Esophagus muscularis mucosa (tissue), 4 donors: ENCODE data around the gene IGLL1. TPM values are rescaled to one million over a fixed set of nuclear protein-coding genes. Genes with fewer than 3 reads are reported as not detected.
"Not testable (repeated sequence)": the region's sequence is repeated elsewhere in the genome, so short reads cannot be mapped to it uniquely, and the experiment has no call there.

Experiments used
- DNase-seq: peaks from one replicate; pipeline ENCODE4 v3.0.0-alpha.2; 2017; ENCODE audit errors: extremely low spot score
- H3K27ac ChIP-seq, 4 donors: fragments of 200-600 bp; sonication (generic); replicated peaks in 1 of 4; 1 replicate in 3 of 4; 2 replicates in 1 of 4; pipeline ENCODE4 v1.5.1; 2016 to 2019; ENCODE audit warnings: mild to moderate bottlenecking in 1 of 4
- H3K27me3 ChIP-seq, 4 donors: fragments of 200-600 bp; sonication (generic); one replicate each; pipeline versions ENCODE4 v1.5.1 to v1.6.0; 2016 to 2019
- H3K36me3 ChIP-seq, 4 donors: fragments of 200-600 bp; sonication (generic); one replicate each; pipeline ENCODE4 v1.5.1; 2016 to 2019
- H3K4me1 ChIP-seq, 4 donors: fragments of 200-600 bp; sonication (generic); one replicate each; pipeline ENCODE4 v1.5.1; 2016 to 2019
- H3K4me3 ChIP-seq, 4 donors: fragments of 200-600 bp; sonication (generic); 1 replicate in 2 of 4; 2 replicates in 2 of 4; pipeline ENCODE4 v1.5.1; 2016 to 2019; ENCODE audit warnings: mild to moderate bottlenecking in 4 of 4, moderate library complexity in 1 of 4
- H3K9me3 ChIP-seq, 4 donors: fragments of 200-600 bp; sonication (generic); 1 replicate in 3 of 4; 2 replicates in 1 of 4; pipeline ENCODE4 v1.5.1; 2016 to 2019
- CTCF ChIP-seq, 3 experiments: fragments of 200-600 bp in 2 of 3; fragments of 450-650 bp in 1 of 3; sonication (generic) in 2 of 3; IDR thresholded peaks; one replicate each; pipeline ENCODE4 v1.5.1; 2017 to 2019; ENCODE audit warnings: antibody characterized with exemption in 3 of 3, mild to moderate bottlenecking in 2 of 3, moderate library complexity in 1 of 3
- EP300 ChIP-seq: sonication (generic); formaldehyde crosslinking; IDR thresholded peaks from one replicate; pipeline ENCODE4 v1.6.1; 2017; ENCODE audit warnings: antibody characterized with exemption
- POLR2A ChIP-seq: fragments of 450-650 bp; IDR thresholded peaks from one replicate; pipeline ENCODE4 v1.6.1; 2017; ENCODE audit warnings: antibody characterized with exemption, moderate library complexity, mild to moderate bottlenecking, low read depth
- POLR2AphosphoS5 ChIP-seq, 2 donors: sonication (generic); formaldehyde crosslinking; IDR thresholded peaks; one replicate each; pipeline ENCODE4 v1.6.1; 2017; ENCODE audit warnings: antibody characterized with exemption in 2 of 2
- WGBS: methylation state at CpG from one replicate; pipeline ENCODE4 v1.1.5; 2018; 5-methylcytosine and 5-hydroxymethylcytosine counted together
- intact Hi-C: fragments of 100-400 bp; cut with DNase I; formaldehyde crosslinking; loops from one replicate; pipeline ENCODE4 v1.15.1; 2023
- total RNA-seq, 4 donors: library from RNA; depleted of rRNA; stranded (reverse); fragments of >200 nt; gene quantifications; one replicate each; pipeline versions ENCODE4 v1.1.0 to v1.2.1, GENCODE V29; 2016

Gene IGLL1
- total RNA-seq: not detected

GRCh38 chr22:23579870-23580575 is at the start of gene IGLL1:
Gene IGLL1 (minus strand): TSS chr22:23580290. CDS start chr22:23580190, 100 bp downstream.
- Histone ChIP-seq H3K9me3 (no peaks in the 10 kb centered on the region), H3K4me1 (no peaks in the 10 kb centered on the region), H3K36me3 (no peaks in the 10 kb centered on the region), H3K27me3 (peaks cover 0 to 15% (median 0%) of the 10 kb centered on the region in 4 donors), H3K4me3 (no peak within 1 kb of the TSS), H3K27ac (no peak within 1 kb of the TSS)
- intact Hi-C loops: no loop called here
- WGBS: 78% methylated on average over 9 of the region's 12 CpGs
- TF ChIP-seq EP300 (no peak), CTCF (IDR thresholded peaks at IDR 0.05) (no peak), POLR2A (no peak), POLR2AphosphoS5 (IDR thresholded peaks at IDR 0.05) (no peak)
- DNase-seq: no peak

GRCh38 chr22:23628056-23628743 is 48.1 kb upstream of the IGLL1 start:
- H3K27ac ChIP-seq, H3K27me3 ChIP-seq, DNase-seq, H3K4me1 ChIP-seq, H3K9me3 ChIP-seq, H3K4me3 ChIP-seq, intact Hi-C loops: not testable (repeated sequence)
- WGBS: 91% methylated on average over 3 of the region's 6 CpGs
- peaks cover 0 to 10% (median 0%) of the 10 kb centered on the region in 4 donors for H3K36me3 ChIP-seq

DNA sequence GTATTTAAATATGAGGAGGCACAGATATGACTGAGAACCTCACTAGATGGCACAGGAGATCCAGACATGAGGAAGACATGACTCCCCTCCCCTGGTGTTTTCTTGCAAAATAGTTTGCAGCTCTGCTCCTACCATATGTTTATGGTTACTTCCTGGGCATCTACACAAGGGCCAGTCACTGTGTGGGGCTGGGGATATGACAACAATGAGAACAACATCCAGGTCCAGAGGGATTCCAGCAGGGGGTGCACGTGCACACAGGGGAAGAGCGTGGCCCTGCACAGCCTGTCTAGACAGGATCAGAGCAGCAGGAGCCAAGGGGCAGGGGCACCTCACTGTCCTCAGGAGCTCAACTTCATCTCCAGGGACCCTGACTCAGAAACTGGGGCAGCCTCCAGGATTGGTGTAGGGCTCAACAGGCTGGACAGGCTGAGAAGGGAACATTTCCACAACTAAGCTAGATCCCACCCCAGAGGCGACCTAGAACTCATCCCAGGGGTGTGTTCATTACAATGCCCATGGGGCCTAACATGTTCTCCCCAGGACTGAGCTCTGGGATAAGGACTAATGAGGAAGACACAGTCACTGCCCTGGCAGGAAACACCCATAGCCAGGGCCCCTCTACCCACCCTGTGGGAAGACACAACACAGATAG is 47.4 kb upstream of the IGLL1 start:
- H3K4me3 ChIP-seq, intact Hi-C loops, H3K9me3 ChIP-seq, DNase-seq, H3K27me3 ChIP-seq, H3K4me1 ChIP-seq, H3K27ac ChIP-seq: not testable (repeated sequence)
- 100% methylated on average over 1 of the region's 3 CpGs for WGBS
- peak in 1 of 3 experiments; percentile 25 for TF ChIP-seq CTCF (IDR thresholded peaks at IDR 0.05)
- peaks cover 0 to 10% (median 0%) of the 10 kb centered on the region in 4 donors for H3K36me3 ChIP-seq

- TF ChIP-seq CTCF (IDR thresholded peaks at IDR 0.05) (no peak), POLR2AphosphoS5 (IDR thresholded peaks at IDR 0.05) (no peak), POLR2A (no peak), EP300 (no peak)
- Histone ChIP-seq H3K27ac (no peak overlapping the region), H3K4me1 (no peaks in the 10 kb centered on the region), H3K4me3 (no peak overlapping the region), H3K9me3 (no peaks in the 10 kb centered on the region), H3K27me3 (no peaks in the 10 kb centered on the region), H3K36me3 (peaks cover 0 to 7% (median 2%) of the 10 kb centered on the region in 4 donors)
- intact Hi-C loops: no loop called here
- DNase-seq: no peak
- 97% methylated on average over 2 of the region's 2 CpGs for WGBS
Measured at GRCh38 chr22:23626286-23626975, 46.3 kb upstream of the IGLL1 start.

- H3K27ac ChIP-seq: no peak overlapping the region
- TF ChIP-seq POLR2A: no peak
- no peak for TF ChIP-seq EP300
- TF ChIP-seq POLR2AphosphoS5 (IDR thresholded peaks at IDR 0.05): no peak
- no peak for TF ChIP-seq CTCF (IDR thresholded peaks at IDR 0.05)
- H3K4me1 ChIP-seq: no peaks in the 10 kb centered on the region
- H3K4me3 ChIP-seq: no peak overlapping the region
- H3K27me3 ChIP-seq: no peaks in the 10 kb centered on the region
- 73% methylated on average over 2 of the region's 2 CpGs for WGBS
- DNase-seq: no peak
- H3K36me3 ChIP-seq: peaks cover 0 to 7% (median 2%) of the 10 kb centered on the region in 4 donors
- no peaks in the 10 kb centered on the region for H3K9me3 ChIP-seq
- intact Hi-C loops: no loop called here
Measured at GRCh38 chr22:23622634-23623033, 42.5 kb upstream of the IGLL1 start.

- H3K27me3 ChIP-seq, H3K9me3 ChIP-seq, DNase-seq, H3K4me3 ChIP-seq, H3K27ac ChIP-seq, H3K4me1 ChIP-seq, intact Hi-C loops, H3K36me3 ChIP-seq: not testable (repeated sequence)
- 91% methylated on average over 2 of the region's 2 CpGs for WGBS
Measured at GRCh38 chr22:23621916-23622315, 41.8 kb upstream of the IGLL1 start.
